ENCODE data around the gene GRID2. TPM values are rescaled to one million over a fixed set of nuclear protein-coding genes. Genes with fewer than 3 reads are reported as not detected.

The GRID2 gene
- total and polyA plus RNA-seq, 2 of the 4 experiments (the other 2 are of a cell fraction): under 0.01 TPM; not detected in 1

GRCh38 chr4:93144644-93145043 lies 840.9 kb downstream of the GRID2 start:
- no peak overlapping the region for H2AK9ac ChIP-seq (replicated peaks; ENCODE audit: low read depth, low read length, poor library complexity)
- dilution Hi-C loops (cut with HindIII; ENCODE audit: low sequenced_read_pairs, unreplicated experiment): no loop called here
- no peak overlapping the region for H4K5ac ChIP-seq (ENCODE audit: low read depth, low read length)
- CTCF ChIA-PET: no interaction called here
- H2AFZ ChIP-seq (replicated peaks; ENCODE audit: low read length, poor library complexity): no peak overlapping the region
- H3K27me3 ChIP-seq (ENCODE audit: control insufficient read depth, insufficient read depth, low read length): no peaks in the 10 kb centered on the region
- no peak overlapping the region for H3K56ac ChIP-seq (ENCODE audit: extremely low read depth, insufficient read depth, low read length)
- 13% methylated on average over 1 of the region's 1 CpG; no CpG with 5 or more reads in 1 of the 2 experiments for WGBS, 2 experiments (ENCODE audit: extremely low coverage in 2 of 2, insufficient read length in 1 of 2)
- H3K27ac ChIP-seq (ENCODE audit: insufficient read depth, low read length): no peak overlapping the region
- H3K4me3 ChIP-seq (ENCODE audit: insufficient read depth, low read depth, low read length): no peak overlapping the region
- H3K14ac ChIP-seq (replicated peaks; ENCODE audit: low read depth, low read length): no peak overlapping the region
- no peaks in the 10 kb centered on the region for H3K9me1 ChIP-seq (ENCODE audit: insufficient read depth, low read length)
- no peak overlapping the region for H3K18ac ChIP-seq (ENCODE audit: low read depth, low read length)
- in situ Hi-C loops (cut with MboI; ENCODE audit: low sequenced_read_pairs): no loop called here
- no peaks in the 10 kb centered on the region for H3K79me1 ChIP-seq (ENCODE audit: low read depth in 1 of 2, low read length in 2 of 2)
- H3K4me1 ChIP-seq (ENCODE audit: control insufficient read depth, insufficient read depth, low read length): no peaks in the 10 kb centered on the region
- TF ChIP-seq RAD21 (IDR thresholded peaks at IDR 0.05; ENCODE audit: low read length): no peak
- no peak for TF ChIP-seq RFX5 (IDR thresholded peaks at IDR 0.05; ENCODE audit: low read depth, low read length)
- TF ChIP-seq, protein P1, sequence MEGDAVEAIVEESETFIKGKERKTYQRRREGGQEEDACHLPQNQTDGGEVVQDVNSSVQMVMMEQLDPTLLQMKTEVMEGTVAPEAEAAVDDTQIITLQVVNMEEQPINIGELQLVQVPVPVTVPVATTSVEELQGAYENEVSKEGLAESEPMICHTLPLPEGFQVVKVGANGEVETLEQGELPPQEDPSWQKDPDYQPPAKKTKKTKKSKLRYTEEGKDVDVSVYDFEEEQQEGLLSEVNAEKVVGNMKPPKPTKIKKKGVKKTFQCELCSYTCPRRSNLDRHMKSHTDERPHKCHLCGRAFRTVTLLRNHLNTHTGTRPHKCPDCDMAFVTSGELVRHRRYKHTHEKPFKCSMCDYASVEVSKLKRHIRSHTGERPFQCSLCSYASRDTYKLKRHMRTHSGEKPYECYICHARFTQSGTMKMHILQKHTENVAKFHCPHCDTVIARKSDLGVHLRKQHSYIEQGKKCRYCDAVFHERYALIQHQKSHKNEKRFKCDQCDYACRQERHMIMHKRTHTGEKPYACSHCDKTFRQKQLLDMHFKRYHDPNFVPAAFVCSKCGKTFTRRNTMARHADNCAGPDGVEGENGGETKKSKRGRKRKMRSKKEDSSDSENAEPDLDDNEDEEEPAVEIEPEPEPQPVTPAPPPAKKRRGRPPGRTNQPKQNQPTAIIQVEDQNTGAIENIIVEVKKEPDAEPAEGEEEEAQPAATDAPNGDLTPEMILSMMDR (conservative IDR thresholded peaks at IDR 0.05; ENCODE audit: low read depth, low read length): no peak
- TF ChIP-seq BHLHE40 (IDR thresholded peaks at IDR 0.05; ENCODE audit: low read depth, low read length): no peak
- no peak for TF ChIP-seq RCOR1 (IDR thresholded peaks at IDR 0.05; ENCODE audit: insufficient replicate concordance, low read length)
- no peak for TF ChIP-seq MAFK (IDR thresholded peaks at IDR 0.05; ENCODE audit: low read depth, low read length)
- no TSS peak for BruUV-seq (replicated peaks)
- H3K4ac ChIP-seq (ENCODE audit: low read depth, low read length): no peak overlapping the region
- no peak overlapping the region for H2BK120ac ChIP-seq (ENCODE audit: low read depth, low read length)
- H3K4me2 ChIP-seq (ENCODE audit: low read depth, low read length): no peak overlapping the region
- H3K23ac ChIP-seq (ENCODE audit: low read depth, low read length): no peak overlapping the region
- H2BK5ac ChIP-seq (ENCODE audit: low read depth, low read length, poor library complexity, severe bottlenecking): no peak overlapping the region
- no peak overlapping the region for H4K8ac ChIP-seq (ENCODE audit: low read depth in 2 of 2, low read length in 2 of 2)
- H4K20me1 ChIP-seq (ENCODE audit: insufficient read depth, low read length): no peaks in the 10 kb centered on the region
- ATAC-seq (ENCODE audit: low read depth) (no peak), DNase-seq (no peak)
- H3K9ac ChIP-seq (ENCODE audit: low read depth, low read length): no peak overlapping the region
- no peaks in the 10 kb centered on the region for H3K9me3 ChIP-seq (ENCODE audit: control insufficient read depth, insufficient read depth, low read length)
- no peaks in the 10 kb centered on the region for H3K36me3 ChIP-seq (ENCODE audit: control insufficient read depth, insufficient read depth, low read length)
- H4K91ac ChIP-seq (ENCODE audit: insufficient read depth, low read depth, low read length): no peak overlapping the region
- POLR2A ChIA-PET (ENCODE audit: unreplicated experiment): no interaction called here
- H2BK15ac ChIP-seq (ENCODE audit: low read depth, low read length): no peak overlapping the region
- no peak overlapping the region for H2BK20ac ChIP-seq (ENCODE audit: low read depth, low read length)
- no peak overlapping the region for H2AK5ac ChIP-seq (ENCODE audit: low read depth, low read length)
- intact Hi-C loops (cut with micrococcal nuclease): no loop called here
